Transverse colon (tissue), 4 donors: ENCODE data around the gene GRK6.
A peak's percentile ranks its signal among the peaks of the same experiment; 100 is the strongest.

Source experiments
- CTCF ChIP-seq, 5 experiments: fragments of 200-600 bp in 3 of 5; fragments of 450-650 bp in 2 of 5; sonication (generic) in 3 of 5; IDR thresholded peaks; 1 replicate in 2 of 5; 2 replicates in 3 of 5; pipeline ENCODE4 v1.5.1; 2016 to 2017; ENCODE audit warnings: antibody characterized with exemption in 5 of 5, inconsistent platforms in 3 of 5, mild to moderate bottlenecking in 2 of 5, moderate library complexity in 1 of 5
- EP300 ChIP-seq: sonication (generic); formaldehyde crosslinking; IDR thresholded peaks from one replicate; pipeline ENCODE4 v1.6.1; 2017; ENCODE audit warnings: antibody characterized with exemption, low read depth
- POLR2A ChIP-seq: fragments of 450-650 bp; IDR thresholded peaks from one replicate; pipeline ENCODE4 v1.6.1; 2016; ENCODE audit warnings: antibody characterized with exemption, mild to moderate bottlenecking, moderate library complexity
- POLR2AphosphoS5 ChIP-seq, 3 donors: sonication (generic); formaldehyde crosslinking; IDR thresholded peaks; one replicate each; pipeline ENCODE4 v1.6.1; 2016; ENCODE audit warnings: antibody characterized with exemption in 3 of 3

GRCh38 chr5:177444106-177445051 is 17.9 kb downstream of the GRK6 start:
- peak in 1 of 3 donors; percentile 6 for TF ChIP-seq POLR2AphosphoS5 (IDR thresholded peaks at IDR 0.05)
- no peak for TF ChIP-seq EP300
- no peak for TF ChIP-seq CTCF (IDR thresholded peaks at IDR 0.05)
- no peak for TF ChIP-seq POLR2A
